ENCODE measurements around the gene GRAMD4. TPM values are rescaled to one million over a fixed set of nuclear protein-coding genes. Genes with fewer than 3 reads are reported as not detected.

The GRAMD4 gene
- total RNA-seq, 1 donor = 18.1 TPM

DNA sequence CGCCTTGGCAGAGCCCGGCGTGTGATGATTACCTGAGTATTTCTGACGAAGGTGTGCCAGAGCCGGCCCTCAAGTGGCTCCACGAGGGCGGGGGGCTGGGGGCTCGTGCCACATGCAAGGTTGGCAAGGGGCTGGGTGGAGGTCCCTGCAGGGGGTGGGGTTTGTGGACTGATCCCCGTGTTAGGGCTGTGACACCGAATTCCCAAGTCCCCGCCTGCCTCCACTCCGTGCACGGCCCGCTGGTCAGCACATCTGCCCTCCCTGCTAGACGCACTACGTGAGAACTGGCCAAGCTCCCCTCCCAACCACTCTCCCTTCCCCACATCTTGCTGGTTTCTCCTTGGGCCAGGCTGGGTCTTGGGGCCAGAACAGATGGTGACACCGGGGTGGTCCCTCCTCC, 34.2 kb downstream of the GRAMD4 start:
- H3K4me3 ChIP-seq (ENCODE audit: low read depth, low read length) = no peak overlapping the region
- TF ChIP-seq, protein P1, sequence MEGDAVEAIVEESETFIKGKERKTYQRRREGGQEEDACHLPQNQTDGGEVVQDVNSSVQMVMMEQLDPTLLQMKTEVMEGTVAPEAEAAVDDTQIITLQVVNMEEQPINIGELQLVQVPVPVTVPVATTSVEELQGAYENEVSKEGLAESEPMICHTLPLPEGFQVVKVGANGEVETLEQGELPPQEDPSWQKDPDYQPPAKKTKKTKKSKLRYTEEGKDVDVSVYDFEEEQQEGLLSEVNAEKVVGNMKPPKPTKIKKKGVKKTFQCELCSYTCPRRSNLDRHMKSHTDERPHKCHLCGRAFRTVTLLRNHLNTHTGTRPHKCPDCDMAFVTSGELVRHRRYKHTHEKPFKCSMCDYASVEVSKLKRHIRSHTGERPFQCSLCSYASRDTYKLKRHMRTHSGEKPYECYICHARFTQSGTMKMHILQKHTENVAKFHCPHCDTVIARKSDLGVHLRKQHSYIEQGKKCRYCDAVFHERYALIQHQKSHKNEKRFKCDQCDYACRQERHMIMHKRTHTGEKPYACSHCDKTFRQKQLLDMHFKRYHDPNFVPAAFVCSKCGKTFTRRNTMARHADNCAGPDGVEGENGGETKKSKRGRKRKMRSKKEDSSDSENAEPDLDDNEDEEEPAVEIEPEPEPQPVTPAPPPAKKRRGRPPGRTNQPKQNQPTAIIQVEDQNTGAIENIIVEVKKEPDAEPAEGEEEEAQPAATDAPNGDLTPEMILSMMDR (IDR thresholded peaks at IDR 0.05; ENCODE audit: insufficient read depth, low read depth, low read length) = no peak
- no peak for DNase-seq (ENCODE audit: low read depth)

DNA sequence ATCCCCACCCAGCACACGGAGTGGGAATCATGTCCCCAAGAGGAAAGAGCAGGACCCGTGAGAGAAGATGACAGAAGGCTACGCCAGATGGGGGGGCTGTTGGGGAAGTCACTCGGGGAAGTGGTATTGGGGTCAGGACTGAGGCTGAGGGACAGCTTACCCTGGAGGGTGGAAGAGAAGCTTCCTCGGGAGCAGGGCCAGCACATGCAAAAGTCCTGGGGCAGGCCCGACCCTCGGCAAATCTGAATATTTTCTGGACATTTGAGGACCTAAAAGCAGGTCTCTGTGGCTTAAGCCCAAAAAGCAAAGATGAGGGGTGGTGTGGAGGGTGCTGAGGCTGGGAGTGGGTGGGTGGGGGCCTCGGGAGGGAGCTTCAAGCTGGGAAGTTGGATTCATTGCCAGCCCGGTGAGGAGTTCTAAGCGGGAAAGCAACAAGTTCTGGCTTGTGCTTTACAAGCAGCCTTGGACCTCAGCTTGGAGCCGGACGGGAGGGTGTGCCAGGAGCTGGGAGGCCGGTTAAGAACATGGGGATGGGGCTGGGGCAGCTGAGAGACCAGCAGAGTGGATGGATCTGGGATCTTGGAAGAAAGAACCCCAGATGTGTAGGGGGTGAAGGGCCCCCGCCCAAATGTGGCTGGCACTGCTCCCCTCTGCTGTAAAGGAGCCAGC, 34.9 kb downstream of the GRAMD4 start:
- TF ChIP-seq, protein P1 (IDR thresholded peaks at IDR 0.05; ENCODE audit: insufficient read depth, low read depth, low read length) = no peak
- no peak for DNase-seq (ENCODE audit: low read depth)
- no peak overlapping the region for H3K4me3 ChIP-seq (ENCODE audit: low read depth, low read length)

DNA sequence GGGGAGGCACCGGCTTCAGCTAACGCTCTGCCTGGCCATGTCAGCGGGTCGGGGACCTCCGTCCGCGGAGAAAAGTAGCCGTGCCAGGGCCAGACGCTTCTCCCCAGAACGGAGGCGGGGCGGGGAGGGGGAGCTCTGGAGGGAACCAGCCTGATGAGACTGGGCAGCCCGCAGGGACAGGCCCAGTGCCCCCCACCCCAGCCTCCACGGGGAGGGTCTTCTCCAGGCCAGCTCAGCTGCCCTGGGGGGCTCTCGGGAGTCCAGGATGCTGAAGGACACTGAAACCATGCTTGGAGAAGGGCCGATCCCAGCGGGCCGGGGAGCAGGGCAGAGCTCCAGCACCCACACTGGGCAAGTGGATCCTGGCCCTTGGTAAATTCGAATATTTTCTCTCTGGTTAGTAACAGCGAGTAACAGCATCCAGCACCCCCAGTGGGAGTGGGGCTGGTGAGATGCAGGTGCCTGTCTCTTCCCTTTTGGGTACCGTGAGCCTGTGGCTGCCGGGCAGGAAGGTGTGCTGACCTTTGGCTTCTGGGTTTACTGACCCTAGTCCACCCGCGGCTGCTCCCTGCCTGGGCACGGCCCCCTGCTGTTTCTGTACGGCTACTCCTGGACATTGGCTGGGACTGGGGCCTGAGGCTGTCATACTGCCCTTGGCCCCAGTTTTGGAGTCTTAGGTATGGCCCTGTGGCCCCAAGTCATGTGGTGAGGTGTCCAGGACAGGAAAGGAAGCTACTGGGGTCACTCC, 35.8 kb downstream of the GRAMD4 start:
- TF ChIP-seq, protein P1 (IDR thresholded peaks at IDR 0.05; ENCODE audit: insufficient read depth, low read depth, low read length) = no peak
- no peak for DNase-seq (ENCODE audit: low read depth)
- no peak overlapping the region for H3K4me3 ChIP-seq (ENCODE audit: low read depth, low read length)

DNA sequence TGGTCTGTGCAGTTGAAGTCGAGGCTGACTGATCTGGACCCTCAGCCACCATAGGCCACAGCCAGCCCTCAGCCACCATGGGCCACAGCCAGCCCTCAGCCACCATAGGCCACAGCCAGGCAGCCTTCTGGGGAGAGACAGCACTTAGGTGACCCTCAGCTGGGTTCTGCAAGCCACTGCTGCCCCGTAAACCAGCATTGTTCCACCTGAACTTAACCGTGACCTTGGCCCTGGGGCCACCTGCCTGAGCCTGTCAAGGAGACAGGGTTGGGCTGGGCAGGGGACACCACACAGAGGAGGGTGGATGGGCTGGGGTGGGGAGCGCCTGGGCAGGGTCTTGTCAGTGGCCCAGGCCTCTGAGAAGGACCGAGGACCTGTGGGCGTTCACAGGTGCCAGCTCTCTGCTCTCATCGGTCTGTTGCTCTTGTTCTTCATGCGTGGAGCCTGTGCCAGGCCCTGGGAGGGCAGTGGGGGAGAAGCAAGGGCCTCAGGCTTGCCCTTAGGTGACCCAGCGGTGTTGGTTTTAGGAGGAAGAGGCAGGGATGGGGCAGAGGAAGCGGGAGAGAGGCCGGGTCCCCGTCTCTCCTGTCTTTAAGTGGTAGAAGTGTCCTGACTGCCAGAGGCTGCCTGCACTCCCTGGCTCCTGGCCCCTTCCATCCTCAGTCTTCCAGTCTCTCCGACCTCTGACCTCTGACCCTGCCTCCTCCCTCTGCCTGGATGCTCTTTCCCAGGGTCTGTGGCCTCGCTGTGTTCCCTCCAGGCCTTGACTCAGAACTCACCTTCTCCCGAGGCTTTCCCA, 36.9 kb downstream of the GRAMD4 start:
- no peak overlapping the region for H3K4me3 ChIP-seq (ENCODE audit: low read depth, low read length)
- TF ChIP-seq, protein P1 (IDR thresholded peaks at IDR 0.05; ENCODE audit: insufficient read depth, low read depth, low read length) = no peak
- DNase-seq (ENCODE audit: low read depth) = no peak

DNA sequence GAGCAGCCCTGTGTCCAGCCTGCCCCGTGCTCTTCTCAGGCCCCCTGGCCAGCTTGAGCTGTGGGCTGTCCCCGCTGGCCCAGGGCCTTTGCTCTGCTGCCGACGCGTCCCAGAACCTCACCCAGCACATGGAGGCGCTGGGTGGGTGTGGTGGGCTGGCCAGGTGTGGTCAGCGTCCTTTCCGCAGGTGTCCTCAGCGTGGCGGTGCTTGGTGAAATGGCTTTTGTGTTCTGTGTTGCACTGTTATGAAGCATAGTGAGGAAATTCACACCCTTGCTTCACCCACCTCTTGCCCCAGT, 37.4 kb downstream of the GRAMD4 start:
- no peak for DNase-seq (ENCODE audit: low read depth)
- H3K4me3 ChIP-seq (ENCODE audit: low read depth, low read length) = no peak overlapping the region
- TF ChIP-seq, protein P1 (IDR thresholded peaks at IDR 0.05; ENCODE audit: insufficient read depth, low read depth, low read length) = no peak

DNA sequence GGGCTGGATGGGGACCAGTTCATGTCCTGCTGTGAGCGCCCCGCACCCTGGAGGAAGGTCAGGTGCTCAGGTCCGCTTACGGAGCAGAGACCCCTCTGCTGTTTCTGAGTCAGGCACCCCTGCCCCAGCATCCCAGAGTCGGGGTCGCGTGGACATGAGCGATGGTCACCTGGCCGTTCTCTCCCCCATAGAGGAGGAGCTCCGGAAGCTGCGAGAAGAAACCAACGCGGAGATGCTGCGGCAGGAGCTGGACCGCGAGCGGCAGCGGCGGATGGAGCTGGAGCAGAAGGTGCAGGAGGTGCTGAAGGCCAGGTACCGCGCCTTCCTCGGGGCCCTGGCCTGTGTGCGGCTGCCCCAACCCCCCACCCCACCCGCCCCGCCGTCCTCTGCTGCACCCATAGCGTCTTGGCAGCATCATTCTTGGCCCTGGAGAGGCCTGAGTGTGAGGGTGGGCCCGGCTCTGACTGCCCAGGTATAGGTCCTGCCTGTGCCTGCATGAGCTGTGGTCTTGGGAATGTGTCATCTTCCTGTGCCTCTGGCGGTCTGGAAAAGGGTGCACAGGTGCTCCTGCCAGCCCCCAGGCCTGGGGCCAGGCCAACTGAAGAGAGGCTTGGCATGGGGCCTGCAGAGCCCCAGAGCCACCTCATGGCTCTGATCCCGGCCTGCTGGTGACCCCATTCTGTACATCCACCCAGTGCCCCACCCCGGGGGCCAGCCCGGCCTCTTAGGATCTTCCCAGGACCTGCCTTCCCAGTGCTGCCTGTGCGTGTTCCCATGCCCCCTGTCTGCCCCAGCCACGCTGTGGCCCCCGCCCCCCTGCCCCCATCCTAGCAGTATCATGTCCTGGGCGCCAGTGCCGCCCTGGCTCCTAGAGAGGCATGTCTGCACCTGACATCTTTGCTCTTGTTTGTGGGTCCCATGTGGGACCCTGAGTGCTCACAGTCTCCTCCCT, 38.1 kb downstream of the GRAMD4 start:
- H3K4me3 ChIP-seq (ENCODE audit: low read depth, low read length) = no peak overlapping the region
- TF ChIP-seq, protein P1 (IDR thresholded peaks at IDR 0.05; ENCODE audit: insufficient read depth, low read depth, low read length) = no peak
- no peak for DNase-seq (ENCODE audit: low read depth)

All from fibroblast of villous mesenchyme (primary cell).